Heart left ventricle (tissue), 16 donors: ENCODE results near the gene FGF14. TPM values are rescaled to one million over a fixed set of nuclear protein-coding genes. Genes with fewer than 3 reads are reported as not detected.

Experiments
- ATAC-seq, 4 donors: fragments of 200-7000 bp; cut with Tn5 transposase; one replicate each; pipeline ENCODE4 v1.9.1; 2020 to 2022; ENCODE audit warnings: moderate library complexity in 4 of 4, mild to moderate bottlenecking in 3 of 4, moderate number of reproducible peaks in 1 of 4
- DNase-seq, 5 donors: peaks; one replicate each; pipeline ENCODE4 v3.0.0-alpha.2; 2020
- H3K27ac ChIP-seq, 12 donors: fragments of 200-600 bp; sonication (generic) in 4 of 12; one replicate each; pipeline versions ENCODE4 v1.5.0 to v1.8.0; 2016 to 2022; ENCODE audit warnings: mild to moderate bottlenecking in 2 of 12
- H3K27me3 ChIP-seq, 9 donors: fragments of 200-600 bp; sonication (generic) in 2 of 9; one replicate each; pipeline versions ENCODE4 v1.5.1 to v1.8.0; 2016 to 2022; ENCODE audit warnings: mild to moderate bottlenecking in 3 of 9
- H3K36me3 ChIP-seq, 9 donors: fragments of 200-600 bp; sonication (generic) in 2 of 9; one replicate each; pipeline versions ENCODE4 v1.5.0 to v1.8.0; 2018 to 2022; ENCODE audit warnings: mild to moderate bottlenecking in 2 of 9
- H3K4me1 ChIP-seq, 12 donors: fragments of 200-600 bp; sonication (generic) in 4 of 12; one replicate each; pipeline versions ENCODE4 v1.5.0 to v1.8.0; 2016 to 2022; ENCODE audit warnings: mild to moderate bottlenecking in 3 of 12
- H3K4me3 ChIP-seq, 12 donors: fragments of 200-600 bp; sonication (generic) in 4 of 12; one replicate each; pipeline versions ENCODE4 v1.5.0 to v1.8.0; 2017 to 2022; ENCODE audit warnings: mild to moderate bottlenecking in 9 of 12, moderate library complexity in 4 of 12
- H3K9me3 ChIP-seq, 12 donors: fragments of 200-600 bp; sonication (generic) in 4 of 12; one replicate each; pipeline versions ENCODE4 v1.5.0 to v1.8.0; 2016 to 2022; ENCODE audit warnings: mild to moderate bottlenecking in 1 of 12
- POLR2A ChIP-seq, 2 donors: fragments of 450-650 bp; IDR thresholded peaks; one replicate each; pipeline ENCODE4 v1.6.1; 2017; ENCODE audit warnings: antibody characterized with exemption in 2 of 2, mild to moderate bottlenecking in 2 of 2, moderate library complexity in 2 of 2
- WGBS, 4 donors: extraction: QIAGEN DNeasy Blood & Tissue Kit in 2 of 4; methylation state at CpG; one replicate each; pipeline versions ENCODE4 v1.1.5 to v1.1.7; 2013 to 2018; 5-methylcytosine and 5-hydroxymethylcytosine counted together
- intact Hi-C, 10 donors: fragments of 100-400 bp; cut with DNase I; formaldehyde crosslinking; loops; one replicate each; pipeline versions ENCODE4 v1.11.1 to v1.14.2; 2022
- polyA plus RNA-seq, 2 donors: library from polyadenylated mRNA; stranded (reverse); fragments of 200-250 nt; gene quantifications; one replicate each; pipeline ENCODE4 v1.2.3, GENCODE V29; 2013
- total RNA-seq, 9 donors: library from RNA; depleted of rRNA in 2 of 9; stranded (reverse); fragments of >200 nt in 2 of 9; fragmentation: NEBNext Ultra II Directional in 3 of 9; extraction: Animal tissue kit (Norgen Biotek cat#: 25700) in 3 of 9; gene quantifications; one replicate each; pipeline versions ENCODE4 v1.1.0 to v1.2.4, GENCODE V29; 2016 to 2023
- TF ChIP-seq, protein P1 (sequence below), 12 donors: fragments of 200-600 bp; sonication (generic) in 4 of 12; IDR thresholded peaks; one replicate each; pipeline versions ENCODE4 v1.5.0 to v1.8.0; 2018 to 2022; ENCODE audit warnings: antibody characterized with exemption in 12 of 12, mild to moderate bottlenecking in 5 of 12
- donor health status: ischemic (EF 13 %, LVEDD 7.1; RV severe dilation, severe dysfunction).
- donor health status: healthy with polysubstance abuse.
- donor health status: DM: no; HTN: yes; CAD: no.
- donor health status: DM: no; HTN: no; CAD: no.
- donor health status: ischemic (EF 25% LVEDD 6.9; RV normal size, moderate dysfunction).
- donor health status: ischemic (EF 25% LVEDD 5.7; RV mildly dilated, moderate dysfunction).
- donor health status: healthy.
- donor health status: DM: yes; HTN: yes; CAD: no.
- donor health status: ischemic (EF 35%, LVEDD 5.7; RV mildly dilated, moderate dysfunction).
- donor health status: nonischemic (EF 11% LVEDD 7.7; RV severe dilation, severe dysfunction).
- donor health status: DM: yes; HTN: yes; CAD: no.
- donor health status: PGD.
- donor health status: ischemic (EF 29% LVEDD 5.4; RV normal size, mild dysfunction).
- donor health status: nonischemic (EF 23%, LVEDD 6.1; RV moderate dilation, normal function).

FGF14 gene
- total and polyA plus RNA-seq, 11 donors = 0.14 to 6.3 (median 3.9) TPM

DNA sequence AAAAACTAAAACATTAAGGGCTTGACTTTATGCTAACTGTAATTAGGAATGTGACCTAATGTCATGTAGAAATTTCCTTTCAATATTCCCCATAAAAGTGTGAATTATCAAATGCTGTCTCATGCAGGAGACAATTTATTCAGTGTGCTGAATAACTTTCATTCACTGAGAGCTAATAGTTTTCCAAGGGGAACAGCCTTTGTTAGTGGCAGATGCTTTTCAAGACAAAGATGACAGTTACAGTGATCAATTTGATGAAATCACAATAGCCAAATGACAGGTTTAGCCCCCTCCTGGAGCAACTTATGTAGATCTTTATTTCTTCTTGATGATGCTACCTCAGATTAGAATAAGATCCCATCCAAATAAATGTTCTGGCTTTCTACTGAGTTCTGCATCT is 673.8 kb downstream of the FGF14 start:
- DNase-seq (no peak), ATAC-seq (no peak)
- intact Hi-C loops = no loop called here
- Histone ChIP-seq H3K4me1 (no peaks in the 10 kb centered on the region), H3K27me3 (no peaks in the 10 kb centered on the region), H3K4me3 (no peak overlapping the region), H3K36me3 (no peaks in the 10 kb centered on the region), H3K27ac (no peak overlapping the region), H3K9me3 (no peaks in the 10 kb centered on the region)
- TF ChIP-seq, protein P1, sequence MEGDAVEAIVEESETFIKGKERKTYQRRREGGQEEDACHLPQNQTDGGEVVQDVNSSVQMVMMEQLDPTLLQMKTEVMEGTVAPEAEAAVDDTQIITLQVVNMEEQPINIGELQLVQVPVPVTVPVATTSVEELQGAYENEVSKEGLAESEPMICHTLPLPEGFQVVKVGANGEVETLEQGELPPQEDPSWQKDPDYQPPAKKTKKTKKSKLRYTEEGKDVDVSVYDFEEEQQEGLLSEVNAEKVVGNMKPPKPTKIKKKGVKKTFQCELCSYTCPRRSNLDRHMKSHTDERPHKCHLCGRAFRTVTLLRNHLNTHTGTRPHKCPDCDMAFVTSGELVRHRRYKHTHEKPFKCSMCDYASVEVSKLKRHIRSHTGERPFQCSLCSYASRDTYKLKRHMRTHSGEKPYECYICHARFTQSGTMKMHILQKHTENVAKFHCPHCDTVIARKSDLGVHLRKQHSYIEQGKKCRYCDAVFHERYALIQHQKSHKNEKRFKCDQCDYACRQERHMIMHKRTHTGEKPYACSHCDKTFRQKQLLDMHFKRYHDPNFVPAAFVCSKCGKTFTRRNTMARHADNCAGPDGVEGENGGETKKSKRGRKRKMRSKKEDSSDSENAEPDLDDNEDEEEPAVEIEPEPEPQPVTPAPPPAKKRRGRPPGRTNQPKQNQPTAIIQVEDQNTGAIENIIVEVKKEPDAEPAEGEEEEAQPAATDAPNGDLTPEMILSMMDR (IDR thresholded peaks at IDR 0.05) = no peak
- TF ChIP-seq POLR2A (IDR thresholded peaks at IDR 0.05) = no peak

DNA sequence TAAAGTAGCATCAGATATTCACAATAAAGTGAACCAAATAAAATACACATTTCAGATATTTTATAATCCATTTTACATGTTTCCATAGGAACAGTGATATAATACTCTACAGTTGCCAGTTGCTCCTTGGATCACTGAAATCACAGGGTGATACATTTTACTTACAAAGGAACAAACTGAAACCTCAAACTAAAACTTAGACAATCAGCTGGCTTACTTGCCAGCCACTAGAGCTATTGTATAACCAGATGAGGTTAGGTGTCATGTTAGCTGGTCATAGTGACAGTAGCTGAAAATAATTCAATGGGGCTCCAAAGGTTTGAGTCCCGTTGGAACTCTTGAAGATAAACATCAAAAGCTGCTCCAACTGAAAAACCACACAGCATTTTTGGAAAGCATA is 674.7 kb downstream of the FGF14 start:
- TF ChIP-seq, protein P1 (IDR thresholded peaks at IDR 0.05) = no peak
- TF ChIP-seq POLR2A (IDR thresholded peaks at IDR 0.05) = no peak
- H3K27ac ChIP-seq = no peak overlapping the region
- no peaks in the 10 kb centered on the region for H3K4me1 ChIP-seq
- H3K4me3 ChIP-seq = no peak overlapping the region
- intact Hi-C loops = no loop called here
- WGBS, 4 donors = 20 to 48% (median 33%) methylated on average over 1 of the region's 1 CpG
- peaks cover 0 to 7% (median 0%) of the 10 kb centered on the region in 9 donors for H3K36me3 ChIP-seq
- DNase-seq (no peak), ATAC-seq (no peak)
- no peaks in the 10 kb centered on the region for H3K9me3 ChIP-seq
- no peaks in the 10 kb centered on the region for H3K27me3 ChIP-seq

DNA sequence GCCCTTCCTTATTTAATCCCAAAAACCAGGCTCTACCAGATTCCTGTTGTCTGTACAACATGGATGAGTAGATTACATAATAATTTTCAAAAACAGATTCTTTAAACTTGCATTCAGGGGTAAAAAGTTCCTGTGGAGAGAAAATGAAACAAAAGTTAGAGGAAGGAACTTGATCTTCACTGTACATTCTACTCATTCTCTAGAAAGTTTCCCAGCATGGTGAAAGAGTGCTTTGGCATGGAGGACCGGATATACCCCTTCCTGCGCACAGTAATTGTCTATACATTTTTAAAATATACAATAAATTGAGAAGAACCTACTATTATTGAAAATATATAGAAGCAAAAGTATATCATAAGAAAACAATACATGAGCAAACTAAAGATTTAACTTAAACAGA is 675.2 kb downstream of the FGF14 start:
- Histone ChIP-seq H3K36me3 (peaks cover 0 to 7% (median 0%) of the 10 kb centered on the region in 9 donors), H3K27me3 (no peaks in the 10 kb centered on the region), H3K4me1 (no peaks in the 10 kb centered on the region), H3K4me3 (no peak overlapping the region), H3K27ac (no peak overlapping the region), H3K9me3 (no peaks in the 10 kb centered on the region)
- 76 to 78% (median 77%) methylated on average over 2 of the region's 2 CpGs for WGBS, 4 donors
- TF ChIP-seq POLR2A (IDR thresholded peaks at IDR 0.05) = no peak
- TF ChIP-seq, protein P1 (IDR thresholded peaks at IDR 0.05) = no peak
- intact Hi-C loops = no loop called here
- DNase-seq = no peak
- no peak for ATAC-seq

DNA sequence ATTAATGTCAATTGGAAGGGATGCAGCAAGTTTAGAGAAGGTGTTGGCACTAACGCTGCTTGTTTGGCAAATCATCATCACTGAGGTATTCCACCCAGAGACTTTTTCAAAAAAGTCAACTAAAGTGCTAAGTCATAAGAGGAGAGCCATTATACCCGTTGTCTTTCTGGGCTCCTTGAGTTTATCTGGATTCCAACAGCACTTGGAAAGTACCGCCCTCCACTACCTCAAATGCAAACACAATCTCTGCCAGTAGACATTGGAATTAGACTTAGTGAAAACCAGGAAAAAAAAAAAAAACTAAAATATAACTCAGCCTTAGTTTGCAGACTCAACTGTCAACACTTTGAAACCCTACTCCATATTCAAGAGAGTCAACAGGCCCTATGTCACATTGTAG is 683.4 kb downstream of the FGF14 start:
- Histone ChIP-seq H3K4me3 (no peak overlapping the region), H3K9me3 (no peaks in the 10 kb centered on the region), H3K27me3 (no peaks in the 10 kb centered on the region), H3K36me3 (peaks cover 0 to 7% (median 0%) of the 10 kb centered on the region in 9 donors), H3K4me1 (no peaks in the 10 kb centered on the region), H3K27ac (no peak overlapping the region)
- WGBS, 4 donors = 77 to 83% (median 79%) methylated on average over 3 of the region's 3 CpGs
- TF ChIP-seq, protein P1 (IDR thresholded peaks at IDR 0.05) = no peak
- no peak for TF ChIP-seq POLR2A (IDR thresholded peaks at IDR 0.05)
- intact Hi-C loops = no loop called here
- ATAC-seq (no peak), DNase-seq (no peak)
